Dedifferentiated amniotic fluid mesenchymal stem cell (primary cell): ENCODE data around the gene SLC9C1.
A peak's percentile ranks its signal among the peaks of the same experiment; 100 is the strongest.

Source experiments
- DNase-seq: peaks from one replicate; pipeline ENCODE4 v3.0.0-alpha.2; 2016; ENCODE audit errors: extremely low spot score

The SLC9C1 gene

DNA sequence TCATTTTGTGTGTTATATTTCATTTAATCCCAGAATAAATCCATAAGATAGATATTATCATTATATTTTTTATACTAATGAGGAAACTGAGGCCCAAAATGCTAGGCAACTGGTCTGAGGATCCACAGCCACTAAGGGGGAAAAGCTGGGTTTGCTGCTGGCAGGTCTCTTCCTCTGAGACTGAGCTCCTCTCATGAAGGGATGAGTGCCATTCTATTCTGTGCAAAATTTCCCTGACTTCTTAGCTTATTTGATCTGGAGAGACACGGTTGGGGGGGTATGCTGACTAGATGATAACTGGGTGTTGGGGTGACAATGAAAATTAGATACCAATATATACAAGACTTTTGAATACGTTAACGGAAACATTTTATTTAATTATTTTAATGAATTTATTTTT, 162.9 kb downstream of the SLC9C1 start:
- no peak for DNase-seq

DNA sequence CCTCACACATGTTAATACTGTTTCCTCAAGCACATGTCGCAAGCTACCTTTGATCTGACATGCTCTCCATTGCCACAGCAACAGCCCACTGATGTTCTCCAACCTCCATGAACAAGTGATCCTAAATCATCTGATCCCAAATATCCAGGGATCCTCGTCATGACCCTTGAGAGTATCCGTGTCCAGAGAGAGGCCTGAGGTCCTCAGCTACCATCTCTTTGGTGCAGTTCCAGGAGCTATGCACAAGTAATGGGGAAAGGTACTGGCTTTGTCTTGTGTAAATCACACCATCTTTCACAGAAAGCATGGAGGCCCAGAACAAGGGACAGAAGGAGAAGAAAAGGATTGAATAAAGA, 163.4 kb downstream of the SLC9C1 start:
- DNase-seq, result no peak

DNA sequence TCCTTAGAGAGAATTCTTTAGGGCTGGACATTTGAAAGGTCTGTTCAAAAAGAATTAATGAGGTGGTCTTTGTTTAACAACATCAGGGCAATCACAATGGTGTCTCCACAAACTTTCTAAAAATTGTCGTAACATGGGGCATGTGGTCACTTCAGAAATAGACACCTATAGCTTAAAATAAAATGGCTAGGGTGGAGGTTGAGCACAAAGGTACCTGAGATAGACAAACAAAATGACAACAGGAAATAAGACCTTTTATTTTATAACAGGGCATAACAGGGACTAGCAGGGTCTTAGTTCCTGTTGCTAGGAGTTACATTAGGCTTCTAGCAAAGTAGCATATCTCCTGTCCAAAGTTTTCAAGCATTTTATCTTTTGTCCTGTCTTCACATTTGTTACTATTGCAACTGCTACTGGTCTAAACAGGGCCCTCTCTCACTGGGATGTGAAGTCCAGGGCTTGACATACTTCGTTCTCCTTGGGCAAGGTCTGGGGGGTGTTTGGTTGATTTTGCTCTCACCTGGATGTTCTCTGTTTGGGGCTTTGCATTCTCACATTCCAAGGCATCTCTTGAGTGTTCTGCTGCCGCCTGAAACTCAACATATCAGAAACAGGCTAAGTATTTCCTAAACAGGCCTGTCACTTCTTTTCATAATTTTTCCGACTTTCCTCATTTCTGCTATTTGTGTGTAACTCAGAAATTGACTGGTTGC, 163.9 kb downstream of the SLC9C1 start:
- DNase-seq, result no peak

DNA sequence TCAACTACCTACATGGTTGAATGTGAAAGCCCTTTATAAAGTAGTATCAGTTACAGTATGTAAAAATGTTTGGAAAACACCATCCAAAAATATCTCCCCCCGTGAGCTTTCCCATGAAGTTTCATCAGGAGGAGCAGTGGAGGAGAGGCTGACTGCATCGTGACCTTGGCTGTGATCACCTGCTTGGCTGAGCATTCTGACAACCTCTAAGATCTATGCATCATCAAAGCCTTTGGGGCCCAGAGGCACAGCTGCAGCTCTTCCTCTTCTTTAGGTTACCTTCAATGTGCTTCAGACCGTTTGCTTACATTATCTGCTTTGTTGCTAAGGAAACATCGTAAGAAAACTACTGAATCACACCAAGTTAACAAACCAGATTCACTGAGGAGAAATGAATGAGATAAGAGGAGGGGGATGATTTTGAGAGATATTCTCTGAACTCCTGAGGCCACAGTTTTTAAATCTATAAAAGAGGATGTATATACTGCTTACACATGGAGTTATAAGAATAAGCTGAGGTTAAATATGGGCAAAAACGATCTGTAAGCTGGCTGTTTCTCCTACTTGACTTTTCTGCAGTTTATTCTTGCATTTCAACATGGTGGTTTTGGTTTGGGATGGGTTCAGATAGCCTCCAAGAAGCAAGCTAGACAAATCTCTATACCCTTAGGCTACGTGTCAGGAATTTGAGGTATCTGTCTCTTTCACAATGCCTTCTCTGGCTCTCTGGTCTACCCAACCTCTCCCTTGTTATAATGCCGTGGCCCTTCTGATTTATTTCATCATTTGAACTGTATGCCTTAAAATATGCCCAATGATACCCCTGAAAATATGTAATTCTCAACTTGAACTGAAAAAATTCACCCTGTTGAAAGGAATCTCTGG, 164.9 kb downstream of the SLC9C1 start:
- DNase-seq, result peak; percentile 54

DNA sequence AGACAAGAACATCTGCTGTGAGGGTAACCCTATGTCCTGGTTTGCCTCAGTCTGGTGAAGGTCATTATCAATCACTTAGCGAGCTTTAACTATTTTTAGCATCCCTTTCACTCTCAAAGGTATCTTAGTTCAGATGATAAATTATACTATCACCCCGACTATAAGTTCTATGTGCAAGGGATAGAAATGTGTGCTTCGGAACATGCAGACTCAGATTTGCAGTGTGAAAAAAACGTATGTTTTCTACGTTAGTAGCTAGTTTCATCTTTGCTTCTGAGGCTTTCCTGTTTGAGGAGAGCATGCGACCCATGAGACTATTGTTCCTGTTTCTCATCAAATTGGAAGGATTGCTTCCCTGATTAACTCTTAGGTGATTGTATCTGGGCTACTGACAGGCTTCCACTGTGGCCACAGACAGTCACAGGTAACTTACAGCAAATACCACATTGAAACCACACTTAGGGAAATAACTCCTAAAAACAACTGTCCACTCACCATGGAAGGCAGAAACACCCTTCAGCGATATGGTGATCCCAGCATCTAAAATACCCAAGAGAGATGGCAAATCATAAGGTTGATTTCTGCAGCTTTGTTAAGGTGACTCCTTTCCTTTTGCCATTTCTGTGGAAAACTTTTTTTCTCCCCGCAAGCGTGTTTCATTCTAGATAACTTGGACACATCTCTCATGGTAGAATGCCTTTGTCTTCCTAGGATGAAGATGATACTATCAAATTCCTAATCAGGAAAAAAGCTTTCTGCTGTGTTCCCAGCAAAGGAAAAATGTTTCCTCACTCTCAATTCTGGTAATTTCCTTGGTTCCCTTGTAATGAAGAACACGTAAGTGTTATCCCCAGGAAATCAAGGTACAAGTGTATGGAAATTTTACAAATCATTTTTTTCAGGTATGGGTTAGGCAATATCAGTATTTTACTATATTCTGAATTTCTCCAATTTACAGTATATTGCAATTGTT, 166.2 kb downstream of the SLC9C1 start:
- no peak for DNase-seq

DNA sequence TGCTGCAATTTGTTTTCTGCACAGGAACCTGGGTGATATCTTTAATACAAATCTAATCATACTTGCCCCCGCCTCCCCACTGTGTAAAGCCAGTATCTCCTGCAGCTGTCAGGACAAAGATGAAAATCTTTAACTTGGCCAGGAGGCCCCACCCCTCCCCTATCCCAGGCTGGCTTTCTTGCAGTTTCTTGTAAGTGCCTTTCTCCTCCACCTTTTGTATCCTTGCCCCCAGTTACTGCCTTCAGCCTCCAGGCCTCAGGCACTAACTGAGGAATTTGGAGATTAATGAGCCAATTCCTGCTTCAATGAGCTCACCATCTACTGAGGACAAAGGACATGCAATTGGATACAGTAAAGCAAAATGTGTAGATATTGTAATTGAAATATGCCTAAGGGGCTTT, 167.5 kb downstream of the SLC9C1 start:
- DNase-seq, result peak; percentile 52

DNA sequence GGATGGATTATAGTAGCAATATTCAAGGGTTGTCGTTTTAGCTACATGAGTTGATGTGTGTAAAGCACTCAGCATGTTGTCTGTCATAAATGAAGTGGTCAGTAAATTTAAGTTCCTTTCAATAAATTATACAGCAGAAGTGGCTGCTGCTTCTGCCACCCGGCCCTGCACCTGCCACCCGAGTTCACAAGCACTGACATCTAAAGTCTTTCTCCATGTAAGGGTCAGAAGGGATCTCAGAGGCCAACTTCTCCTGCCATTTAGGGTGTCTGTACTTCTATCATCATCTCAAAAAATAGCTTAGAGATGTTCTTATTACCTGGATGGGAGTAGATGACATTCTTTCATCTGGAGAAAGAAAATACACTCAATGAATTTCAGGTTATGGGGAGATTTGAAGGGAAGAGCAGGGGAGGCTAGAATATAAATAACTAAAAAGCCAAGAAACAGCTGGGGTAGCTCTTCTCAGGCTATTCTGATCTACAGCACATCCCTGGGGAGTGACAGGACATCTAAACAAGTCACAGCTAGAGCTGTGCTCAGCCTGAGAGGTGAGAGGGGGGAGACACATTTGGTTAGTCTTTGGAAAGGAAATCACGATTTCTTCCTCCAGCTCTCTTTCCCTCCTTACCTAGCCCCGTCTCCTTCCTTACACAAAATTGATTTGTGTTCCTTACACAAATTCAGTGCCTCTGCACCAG, 169.0 kb downstream of the SLC9C1 start:
- no peak for DNase-seq

DNA sequence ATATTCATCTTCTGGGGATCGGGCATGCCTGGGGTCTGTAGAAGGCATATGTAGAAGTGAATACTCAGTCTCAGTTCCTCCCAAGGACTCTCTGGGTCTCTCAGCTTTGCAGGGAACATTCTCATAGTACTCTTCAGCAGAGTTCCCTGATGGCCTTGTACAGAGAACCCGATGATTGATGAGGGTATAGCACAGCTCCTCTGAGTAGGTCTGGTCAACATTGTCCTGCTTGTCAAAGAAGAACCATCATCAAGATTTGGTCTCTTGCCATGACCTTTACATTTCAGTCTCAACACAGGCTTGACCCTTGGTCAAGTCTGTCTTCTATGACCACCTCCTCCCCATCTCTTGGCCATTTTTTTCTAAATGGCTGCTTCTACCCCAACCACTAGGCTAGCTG, 170.5 kb downstream of the SLC9C1 start:
- no peak for DNase-seq

DNA sequence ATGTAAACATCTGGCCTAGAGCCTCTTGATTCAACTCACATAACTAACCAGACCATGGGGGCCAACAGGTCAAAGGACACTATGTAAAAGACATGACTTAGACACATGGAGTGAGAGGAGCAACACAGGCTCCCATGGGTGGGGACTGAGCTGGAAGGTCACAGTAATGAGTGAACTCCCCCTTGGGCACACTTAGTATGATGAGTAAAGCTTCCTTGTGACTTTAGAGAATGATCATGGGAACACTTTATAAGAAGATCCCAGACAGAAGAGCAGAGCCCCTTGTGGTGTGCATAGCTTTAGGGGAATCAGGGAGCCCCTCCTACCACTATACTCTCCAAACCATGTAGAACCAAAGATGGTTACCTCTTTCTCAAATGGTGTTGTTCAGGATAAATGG, 171.1 kb downstream of the SLC9C1 start:
- DNase-seq, result no peak

DNA sequence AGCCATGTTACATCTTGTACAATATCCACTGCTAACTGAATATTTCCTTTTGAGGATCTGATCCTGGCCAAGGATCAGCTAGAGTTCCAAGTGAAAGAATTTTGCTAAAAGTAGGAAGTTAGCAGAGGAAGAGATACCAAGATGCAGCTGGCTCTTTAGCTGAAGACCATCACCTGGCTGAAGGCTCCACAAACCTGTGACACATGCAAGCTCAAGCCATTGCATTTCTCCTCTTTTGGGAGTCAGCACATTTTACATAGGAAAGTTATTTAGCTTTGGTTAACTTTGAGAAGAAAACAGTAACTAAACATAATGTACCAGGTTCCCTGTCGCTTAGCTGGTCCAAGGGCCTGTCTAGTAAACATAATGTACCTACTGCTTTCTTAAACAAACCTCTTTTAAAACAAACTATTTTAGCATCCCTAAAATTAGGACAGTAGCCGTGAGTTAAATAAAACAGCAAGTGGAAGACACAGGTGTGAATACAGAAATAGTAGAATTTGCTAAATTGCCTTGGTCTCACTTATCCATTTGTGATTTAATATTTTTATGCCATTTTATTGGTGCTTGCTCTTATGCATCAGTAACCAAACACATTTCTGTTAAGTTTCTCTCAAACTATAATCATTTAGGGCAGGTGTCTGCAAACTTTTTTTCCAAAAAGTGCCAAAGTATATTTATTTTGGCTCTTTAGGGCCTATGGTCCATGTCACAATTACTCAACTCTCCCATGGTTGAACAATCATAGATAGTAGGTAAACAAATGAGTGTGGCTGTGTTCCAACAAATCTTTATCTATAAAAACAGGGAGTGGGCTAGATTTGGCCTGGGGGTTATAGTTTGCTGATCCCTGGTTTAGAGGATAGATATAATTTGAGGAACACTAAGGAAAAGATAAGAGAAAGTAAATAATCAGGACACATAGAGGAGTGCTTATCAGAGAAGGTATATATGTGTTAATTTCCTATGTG, 172.2 kb downstream of the SLC9C1 start:
- no peak for DNase-seq

DNA sequence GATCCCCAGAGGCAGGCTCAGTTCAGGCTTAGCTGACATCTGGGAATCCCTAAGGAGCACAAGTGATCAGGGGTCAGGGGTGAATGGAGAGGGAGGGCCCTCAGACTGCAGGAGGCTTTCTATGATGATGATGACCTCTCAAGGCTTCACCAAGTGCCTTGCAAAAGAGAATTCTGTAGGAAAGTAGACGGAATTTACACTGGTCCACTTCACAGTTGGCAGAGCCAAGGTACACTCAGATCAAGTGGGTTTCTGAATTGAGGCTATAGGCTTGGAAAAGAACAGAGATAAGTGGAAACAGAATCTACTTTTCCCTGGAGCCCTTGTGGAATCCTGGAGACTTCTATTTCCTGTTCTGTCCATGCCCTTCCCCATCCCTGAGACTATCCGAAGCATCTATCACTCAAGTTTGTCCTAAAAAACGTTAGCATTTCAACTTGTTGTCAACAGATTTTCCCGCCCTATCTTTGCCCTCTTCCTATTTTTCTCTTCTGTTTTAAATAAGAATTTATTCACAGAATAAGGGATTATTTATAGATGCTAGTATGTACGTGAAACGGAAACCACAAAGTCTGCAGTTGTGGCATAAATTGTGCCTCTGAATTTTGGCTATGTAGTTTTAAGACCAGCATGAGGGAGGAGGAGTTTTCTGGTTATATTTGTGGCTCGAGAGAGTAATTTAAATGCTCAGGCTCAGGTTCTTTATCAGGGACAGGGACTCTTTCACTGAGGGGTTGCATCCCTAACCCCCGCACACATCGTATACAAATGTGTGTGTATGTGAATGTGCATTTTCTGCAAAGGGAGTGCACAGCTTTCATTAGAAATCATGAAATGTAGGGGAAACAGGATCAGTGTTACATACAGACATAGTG, 173.8 kb downstream of the SLC9C1 start:
- no peak for DNase-seq

DNA sequence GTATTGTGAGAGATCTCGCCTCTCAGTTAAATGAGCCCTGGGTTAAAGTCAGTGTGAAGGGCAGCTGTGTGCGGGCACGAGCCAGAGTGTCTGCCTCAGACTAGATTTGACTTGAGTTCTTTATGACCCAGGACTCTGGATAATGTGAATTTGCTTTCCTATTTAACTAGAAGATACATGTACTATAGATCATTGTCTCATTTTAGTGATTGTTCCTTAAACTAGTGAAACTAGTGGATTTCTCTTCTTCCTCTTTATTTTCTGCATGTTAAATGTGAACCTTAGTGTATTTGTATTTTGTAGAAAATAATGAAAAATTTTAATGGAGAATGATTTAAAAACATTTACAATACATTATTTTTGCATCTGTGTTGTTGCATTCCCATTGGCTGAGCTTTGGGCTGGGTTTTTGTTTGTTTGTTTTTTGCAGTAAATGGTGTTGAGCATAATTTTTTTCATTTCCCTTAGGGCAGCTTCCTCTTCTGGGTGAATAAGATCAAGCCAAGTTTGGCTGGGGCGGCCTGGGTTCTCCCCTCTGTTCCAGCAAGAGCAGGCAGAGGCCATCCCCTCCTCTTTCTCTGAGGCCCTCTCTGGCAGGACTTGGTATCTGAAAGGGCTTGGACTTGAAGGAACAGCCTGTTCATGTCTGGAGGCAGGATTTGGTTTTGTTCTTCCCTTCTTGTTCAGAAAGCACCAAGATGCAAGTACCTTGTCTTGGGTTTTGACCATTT, 176.0 kb downstream of the SLC9C1 start:
- no peak for DNase-seq

DNA sequence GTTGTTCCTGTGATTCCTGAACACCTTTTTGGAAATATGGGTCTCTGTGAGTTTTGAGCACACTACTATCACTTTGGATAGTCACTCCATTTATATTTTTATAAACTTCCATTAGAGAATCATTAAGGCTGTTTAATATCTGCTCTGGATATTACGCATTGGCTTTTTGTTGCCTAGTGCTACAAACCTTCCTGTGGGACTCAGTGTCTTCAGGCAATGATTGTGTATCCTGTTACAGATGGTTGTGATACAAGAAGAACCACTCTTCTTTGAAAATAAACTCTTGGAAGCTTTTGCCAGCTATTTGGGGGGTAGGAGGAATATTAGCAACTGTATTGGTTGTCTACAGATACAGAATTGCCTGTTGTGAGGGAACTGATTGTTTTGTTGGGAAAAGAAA, 176.6 kb downstream of the SLC9C1 start:
- DNase-seq, result no peak

DNA sequence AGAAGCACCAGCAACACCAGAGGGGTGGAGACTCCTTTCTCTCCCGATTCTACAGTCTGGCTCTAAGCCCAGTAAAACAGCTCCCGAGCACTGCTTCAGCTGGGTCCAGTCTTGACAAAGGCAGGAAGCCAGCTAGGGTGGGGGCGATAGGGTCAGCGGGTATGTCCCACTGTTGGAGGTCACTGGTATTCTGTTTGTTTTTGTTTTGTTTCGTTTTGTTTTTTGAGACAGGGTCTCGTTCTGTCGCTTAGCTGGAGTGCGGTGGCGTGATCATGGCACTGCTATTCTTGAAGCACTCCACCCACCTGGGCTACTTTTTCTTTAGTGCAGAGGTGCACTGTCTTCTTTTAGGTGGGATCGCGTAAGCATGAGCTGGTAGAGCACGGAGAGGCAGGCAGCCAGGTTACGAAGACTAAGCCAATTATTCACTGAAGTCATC, 177.2 kb downstream of the SLC9C1 start:
- no peak for DNase-seq

DNA sequence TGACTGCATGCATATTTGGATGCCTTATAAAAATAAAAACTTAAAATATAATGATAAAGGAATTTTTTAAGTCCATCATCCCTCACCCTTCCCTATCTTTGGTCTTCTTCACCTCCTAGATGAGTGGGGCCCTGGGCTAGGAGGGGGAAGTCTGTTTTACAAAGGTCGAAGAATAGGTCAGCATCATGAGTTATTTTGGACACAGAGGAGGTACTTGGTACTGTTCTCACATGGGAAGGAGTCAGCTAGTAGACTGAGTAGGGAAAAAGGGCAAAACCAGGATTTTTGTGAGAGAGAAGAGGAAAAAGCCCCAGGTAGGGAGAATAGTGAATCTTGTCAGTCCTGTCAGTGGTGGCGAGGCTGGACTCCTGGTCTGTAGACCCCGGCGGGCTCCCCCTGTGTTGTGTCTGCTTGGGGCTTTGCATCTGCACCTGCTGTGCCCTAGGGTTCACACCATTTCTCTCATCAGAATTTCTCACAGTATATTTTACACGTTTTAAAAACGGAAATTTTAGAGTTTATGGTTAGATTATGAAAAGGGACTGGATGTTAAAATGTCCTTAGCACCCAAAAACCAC, 178.1 kb downstream of the SLC9C1 start:
- DNase-seq, result no peak

DNA sequence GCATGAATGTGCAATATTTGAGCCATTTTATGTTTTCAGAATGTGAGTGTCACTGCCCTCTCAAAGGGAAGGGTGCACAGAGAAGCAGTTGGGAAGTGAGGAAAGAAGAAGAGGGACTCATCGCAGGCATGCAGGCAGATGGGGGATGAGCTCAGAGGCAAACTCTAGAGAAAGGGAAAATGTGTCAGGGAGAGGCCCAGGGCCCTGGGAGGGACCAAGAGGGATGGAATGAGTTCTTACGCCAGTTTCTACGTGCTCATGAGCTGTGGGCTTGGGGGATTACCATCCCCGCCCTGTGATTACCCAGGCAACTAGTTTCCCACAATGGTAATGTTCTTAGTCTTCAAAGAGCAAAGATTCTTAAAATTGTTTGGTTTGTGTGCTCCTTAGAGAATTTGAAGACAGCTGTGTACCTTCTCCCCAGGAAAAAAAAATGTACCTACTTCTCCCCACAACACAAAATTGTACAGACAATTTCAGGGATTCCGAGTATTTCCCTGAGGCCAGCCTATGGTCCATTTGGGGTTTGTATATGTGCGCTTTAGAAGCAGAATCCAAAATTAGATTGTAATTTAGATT, 178.8 kb downstream of the SLC9C1 start:
- DNase-seq, result no peak

DNA sequence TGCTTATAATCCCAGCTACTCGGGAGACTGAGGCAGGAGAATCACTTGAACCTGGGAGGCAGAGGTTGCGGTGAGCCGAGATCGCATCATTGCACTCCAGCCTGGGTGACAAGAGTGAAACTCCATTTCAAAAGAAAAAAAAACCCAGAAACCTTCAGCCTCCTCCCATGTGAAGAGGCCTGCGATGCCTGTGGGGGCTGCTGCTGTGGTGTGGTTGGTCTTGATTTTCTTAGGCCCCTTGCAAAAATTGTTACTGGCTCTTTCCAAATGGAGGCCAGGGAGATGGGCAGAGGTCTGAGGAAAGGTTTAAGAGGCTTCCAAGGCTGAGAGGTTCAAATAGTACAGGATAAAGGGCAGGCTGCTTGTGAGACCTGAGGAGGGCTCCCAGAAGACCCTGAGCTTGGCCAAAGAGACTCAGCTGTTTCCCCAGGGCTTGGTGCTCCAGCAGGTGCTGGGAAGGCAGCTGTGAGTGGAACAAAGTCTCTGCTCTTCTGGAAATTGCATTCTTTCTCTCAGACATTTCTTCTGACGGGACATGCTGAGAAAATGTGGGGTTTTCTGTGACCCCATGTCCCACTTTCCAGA, 179.3 kb downstream of the SLC9C1 start:
- no peak for DNase-seq
